A549 (cell line): ENCODE measurements around the gene RGS6. TPM values are rescaled to one million over a fixed set of nuclear protein-coding genes. Genes with fewer than 3 reads are reported as not detected.

Experiments used
- ATAC-seq, 2 experiments: fragments of 200-7000 bp in 1 of 2; fragments of >200 bp in 1 of 2; cut with Nextera tagmentation in 1 of 2; cut with Tn5 transposase in 1 of 2; 3 replicates each; pipeline versions ENCODE4 v1.8.0 to v1.9.1; 2018 to 2020; ENCODE audit warnings: mild to moderate bottlenecking in 1 of 2, moderate library complexity in 1 of 2
- CTCF ChIA-PET: fragments of 300-600 bp; sonication (Branson Sonifier 250); formaldehyde crosslinking; extraction: SDS; loops from one replicate; lab custom pipeline; 2021; ENCODE audit warnings: antibody characterized with exemption, inconsistent platforms; lab: Yijun Ruan, JAX
- POLR2A ChIA-PET: fragments of 350-600 bp; formaldehyde crosslinking; extraction: SDS; loops from one replicate; lab custom pipeline; 2021; ENCODE audit warnings: antibody characterized with exemption, inconsistent platforms; lab: Yijun Ruan, JAX
- DNase-seq, 2 experiments: peaks; one replicate each; pipeline versions ENCODE4 v3.0.0 to v3.0.0-alpha.2; 2011 to 2016; ENCODE audit warnings: low read depth in 1 of 2, low spot score in 1 of 2
- FAIRE-seq: peaks from 2 replicates; lab custom pipeline; 2011; peaks lifted over from hg19 to GRCh38; lab: Jason Lieb, UNC
- H3K27ac ChIP-seq, 2 experiments: fragments of >200 bp; sonication (Bioruptor Twin); formaldehyde crosslinking; 3 replicates each; pipeline ENCODE4 v1.5.1; 2016 to 2017
- H3K4me1 ChIP-seq: fragments of >200 bp; sonication (Bioruptor Twin); formaldehyde crosslinking; 3 replicates; pipeline ENCODE4 v1.6.1; 2016
- H3K4me2 ChIP-seq: fragments of >200 bp; sonication (Bioruptor Twin); formaldehyde crosslinking; 3 replicates; pipeline ENCODE4 v1.6.1; 2016
- H3K4me3 ChIP-seq: fragments of >200 bp; sonication (Bioruptor Twin); formaldehyde crosslinking; 3 replicates; pipeline ENCODE4 v1.5.1; 2016
- H3K9me3 ChIP-seq: fragments of >200 bp; sonication (Bioruptor Twin); formaldehyde crosslinking; 3 replicates; pipeline ENCODE4 v1.6.1; 2016
- CBX2 ChIP-seq: fragments of 200-600 bp; sonication (generic); IDR thresholded peaks from 2 replicates; pipeline ENCODE4 v1.6.1; 2016; ENCODE audit warnings: low read depth, mild to moderate bottlenecking, borderline replicate concordance
- CBX8 ChIP-seq: fragments of 200-600 bp; sonication (generic); IDR thresholded peaks from 2 replicates; pipeline ENCODE4 v1.6.1; 2016
- CEBPB ChIP-seq, 2 experiments: fragments of >200 bp in 1 of 2; sonication (Bioruptor Twin) in 1 of 2; formaldehyde crosslinking in 1 of 2; IDR thresholded peaks; 2 replicates each; pipeline ENCODE4 v1.6.1; 2012 to 2016
- CHD2 ChIP-seq: fragments of 150-350 bp; IDR thresholded peaks from 2 replicates; pipeline ENCODE4 v1.6.1; 2014; ENCODE audit warnings: low read length; ENCODE audit not compliant: partially characterized antibody
- CTCF ChIP-seq: fragments of >200 bp; sonication (Bioruptor Twin); formaldehyde crosslinking; IDR thresholded peaks from 3 replicates; pipeline ENCODE4 v1.5.1; 2016
- EHF ChIP-seq: fragments of 250-450 bp; sonication (Bioruptor Pico); IDR thresholded peaks from 2 replicates; pipeline ENCODE4 v1.5.0; 2020; ENCODE audit warnings: mild to moderate bottlenecking
- EHMT2 ChIP-seq: fragments of 200-600 bp; sonication (generic); IDR thresholded peaks from 2 replicates; pipeline ENCODE4 v1.6.1; 2016; ENCODE audit warnings: antibody characterized with exemption, low read depth, mild to moderate bottlenecking, moderate library complexity
- ELK1 ChIP-seq: fragments of 150-350 bp; IDR thresholded peaks from 2 replicates; pipeline ENCODE4 v1.6.1; 2014; ENCODE audit warnings: low read depth, mild to moderate bottlenecking, low read length
- FOSB ChIP-seq: fragments of 250-450 bp; sonication (Bioruptor Pico); IDR thresholded peaks from 2 replicates; pipeline ENCODE4 v1.5.0; 2020; ENCODE audit warnings: mild to moderate bottlenecking, moderate library complexity
- FOSL2 ChIP-seq, 2 experiments: fragments of 450-650 bp in 1 of 2; fragments of >200 bp in 1 of 2; sonication (Bioruptor Twin) in 1 of 2; formaldehyde crosslinking; IDR thresholded peaks; 2 replicates each; pipeline versions ENCODE4 v1.5.0 to v1.6.1; 2016 to 2020; ENCODE audit warnings: mild to moderate bottlenecking in 1 of 2, moderate library complexity in 1 of 2
- HES2 ChIP-seq: fragments of >200 bp; sonication (Bioruptor Twin); formaldehyde crosslinking; IDR thresholded peaks from 2 replicates; pipeline ENCODE4 v1.6.1; 2016
- HMGXB4 ChIP-seq: fragments of 250-450 bp; sonication (Bioruptor Pico); IDR thresholded peaks from 2 replicates; pipeline ENCODE4 v1.5.0; 2021; ENCODE audit warnings: mild to moderate bottlenecking, moderate library complexity, borderline replicate concordance
- HOXB13 ChIP-seq: fragments of 250-450 bp; sonication (Bioruptor Pico); IDR thresholded peaks from 2 replicates; pipeline ENCODE4 v1.5.0; 2020; ENCODE audit warnings: low read depth, mild to moderate bottlenecking, moderate library complexity
- JUNB ChIP-seq: fragments of >200 bp; sonication (Bioruptor Twin); formaldehyde crosslinking; IDR thresholded peaks from 2 replicates; pipeline ENCODE4 v1.6.1; 2016
- KDM1A ChIP-seq: fragments of 200-600 bp; sonication (generic); IDR thresholded peaks from 2 replicates; pipeline ENCODE4 v1.6.1; 2016; ENCODE audit warnings: low read depth, mild to moderate bottlenecking
- MAFK ChIP-seq: fragments of 450-650 bp; IDR thresholded peaks from 2 replicates; pipeline ENCODE4 v1.6.1; 2014; ENCODE audit not compliant: partially characterized antibody
- MAX ChIP-seq: IDR thresholded peaks from 2 replicates; pipeline ENCODE4 v1.6.1; 2012
- PBX3 ChIP-seq: IDR thresholded peaks from 2 replicates; pipeline ENCODE4 v1.6.1; 2012
- PHF8 ChIP-seq: fragments of 200-600 bp; sonication (generic); IDR thresholded peaks from 2 replicates; pipeline ENCODE4 v1.6.1; 2016; ENCODE audit warnings: low read depth, mild to moderate bottlenecking, antibody characterized with exemption, moderate library complexity, borderline replicate concordance
- POLR2A ChIP-seq: IDR thresholded peaks from 2 replicates; pipeline ENCODE4 v1.6.1; 2012; ENCODE audit warnings: mild to moderate bottlenecking, low read length
- RARB ChIP-seq: fragments of 250-450 bp; sonication (Bioruptor Pico); IDR thresholded peaks from 2 replicates; pipeline ENCODE4 v1.8.0; 2021; ENCODE audit warnings: mild to moderate bottlenecking, moderate library complexity
- TP53 ChIP-seq: fragments of 250-450 bp; sonication (Bioruptor Pico); IDR thresholded peaks from 2 replicates; pipeline ENCODE4 v1.5.0; 2021; ENCODE audit warnings: mild to moderate bottlenecking, moderate library complexity
- USF2 ChIP-seq: fragments of 450-650 bp; IDR thresholded peaks from 2 replicates; pipeline ENCODE4 v1.6.1; 2014; ENCODE audit warnings: antibody characterized with exemption
- WGBS: methylation state at CpG from one replicate; pipeline ENCODE4 v1.1.6; 2017; ENCODE audit errors: missing lambda C conversion rate; 5-methylcytosine and 5-hydroxymethylcytosine counted together
- polyA plus RNA-seq, 4 experiments: library from polyadenylated mRNA; depleted of rRNA in 3 of 4; stranded (reverse); fragments of >200 nt; fragmentation: RNase III in 1 of 4; extraction: RNeasy Plus Mini Kit Qiagen cat#74134 plus additional on column Dnase treatment in 1 of 4; gene quantifications; 2 replicates in 3 of 4; 3 replicates in 1 of 4; pipeline ENCODE4 v1.2.3, GENCODE V29; 2011 to 2017
- TF ChIP-seq, protein P1 (sequence below): IDR thresholded peaks from 2 replicates; pipeline ENCODE4 v1.6.1; 2012; ENCODE audit warnings: low read depth, borderline replicate concordance

RGS6 gene
- polyA plus RNA-seq, 2 of the 4 experiments (the other 2 are of a cell fraction), result not detected

DNA sequence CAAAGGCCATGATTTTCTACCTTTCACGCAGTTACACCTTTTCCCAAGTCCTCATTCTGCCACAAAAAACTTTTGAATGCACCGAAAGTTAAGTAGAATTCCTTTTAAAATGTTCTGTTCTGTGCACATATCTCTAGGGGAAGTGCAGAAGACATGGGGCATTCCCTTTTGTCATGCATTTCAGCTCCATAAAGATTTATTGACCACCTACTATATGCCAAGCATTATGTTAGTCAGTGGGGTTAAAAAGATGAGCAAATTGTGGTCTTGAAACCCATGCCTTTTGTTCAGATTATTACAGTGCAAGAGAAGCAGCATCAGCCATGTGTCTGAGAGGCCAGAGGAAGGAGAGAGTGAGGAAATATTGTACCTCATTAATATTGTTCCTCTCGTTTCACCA lies 338.5 kb downstream of the RGS6 start:
- no peak for DNase-seq
- WGBS, result 0% methylated on average over 3 of the region's 3 CpGs
- no peak for FAIRE-seq
- Histone ChIP-seq H3K4me3 (no peak overlapping the region), H3K4me1 (no peaks in the 10 kb centered on the region), H3K9me3 (no peaks in the 10 kb centered on the region), H3K27ac (no peak overlapping the region), H3K4me2 (no peak overlapping the region)
- ChIA-PET CTCF (no interaction called here), POLR2A (no interaction called here)
- ATAC-seq, result no peak
- TF ChIP-seq, protein P1, sequence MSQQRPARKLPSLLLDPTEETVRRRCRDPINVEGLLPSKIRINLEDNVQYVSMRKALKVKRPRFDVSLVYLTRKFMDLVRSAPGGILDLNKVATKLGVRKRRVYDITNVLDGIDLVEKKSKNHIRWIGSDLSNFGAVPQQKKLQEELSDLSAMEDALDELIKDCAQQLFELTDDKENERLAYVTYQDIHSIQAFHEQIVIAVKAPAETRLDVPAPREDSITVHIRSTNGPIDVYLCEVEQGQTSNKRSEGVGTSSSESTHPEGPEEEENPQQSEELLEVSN, result no peak
- no peak for TF ChIP-seq CEBPB (IDR thresholded peaks at IDR 0.05)
- TF ChIP-seq PHF8, result no peak
- TF ChIP-seq JUNB, result no peak
- TF ChIP-seq EHF (CRISPR knock-in tag), result no peak
- TF ChIP-seq HMGXB4 (CRISPR knock-in tag), result no peak
- no peak for TF ChIP-seq FOSL2 (IDR thresholded peaks at IDR 0.05)
- no peak for TF ChIP-seq FOSL2 (CRISPR knock-in tag; IDR thresholded peaks at IDR 0.05)
- no peak for TF ChIP-seq HES2
- no peak for TF ChIP-seq RARB (CRISPR knock-in tag)
- no peak for TF ChIP-seq USF2
- no peak for TF ChIP-seq EHMT2

- 0% methylated on average over 1 of the region's 1 CpG for WGBS
- Histone ChIP-seq H3K4me3 (no peak overlapping the region), H3K9me3 (no peaks in the 10 kb centered on the region), H3K4me2 (no peak overlapping the region), H3K27ac (no peak overlapping the region), H3K4me1 (no peaks in the 10 kb centered on the region)
- no peak for ATAC-seq
- POLR2A ChIA-PET, result no interaction called here
- TF ChIP-seq CTCF (no peak), CHD2 (no peak), CBX8 (no peak), MAX (no peak), KDM1A (no peak), FOSB (CRISPR knock-in tag) (no peak), MAFK (no peak), POLR2A (no peak), RARB (CRISPR knock-in tag) (no peak), PBX3 (no peak), ELK1 (no peak), HOXB13 (CRISPR knock-in tag) (no peak), HES2 (no peak), TP53 (CRISPR knock-in tag) (no peak), EHF (CRISPR knock-in tag) (no peak), CBX2 (no peak)
- TF ChIP-seq, all 56 proteins: peak for 0
- DNase-seq, result no peak
- CTCF ChIA-PET, result no interaction called here
- no peak for FAIRE-seq
Observed at GRCh38 chr14:72275242-72275641, 343.0 kb downstream of the RGS6 start.
